Astrocyte of the cerebellum (primary cell): ENCODE data around the gene SHFL.

Source experiments
- DNase-seq: peaks from one replicate; pipeline ENCODE4 v3.0.0-alpha.2; 2011; ENCODE audit warnings: low read depth
- H3K4me3 ChIP-seq: 2 replicates; pipeline ENCODE4 v1.5.1; 2011; ENCODE audit warnings: mild to moderate bottlenecking, low read depth, low read length, moderate library complexity
- in situ Hi-C: cut with HindIII; loops from 2 replicates; pipeline ENCODE4 v1.10.0; 2017; ENCODE audit warnings: low sequenced_read_pairs
- TF ChIP-seq, protein P1 (sequence below): IDR thresholded peaks from 2 replicates; pipeline ENCODE4 v1.5.1; 2012; ENCODE audit warnings: low read length, low read depth, moderate library complexity, mild to moderate bottlenecking; ENCODE audit errors: missing control alignments

The SHFL gene

GRCh38 chr19:10070730-10071446 is 15.2 kb upstream of the SHFL start:
- in situ Hi-C loops = no loop called here
- no peak for DNase-seq
- TF ChIP-seq, protein P1, sequence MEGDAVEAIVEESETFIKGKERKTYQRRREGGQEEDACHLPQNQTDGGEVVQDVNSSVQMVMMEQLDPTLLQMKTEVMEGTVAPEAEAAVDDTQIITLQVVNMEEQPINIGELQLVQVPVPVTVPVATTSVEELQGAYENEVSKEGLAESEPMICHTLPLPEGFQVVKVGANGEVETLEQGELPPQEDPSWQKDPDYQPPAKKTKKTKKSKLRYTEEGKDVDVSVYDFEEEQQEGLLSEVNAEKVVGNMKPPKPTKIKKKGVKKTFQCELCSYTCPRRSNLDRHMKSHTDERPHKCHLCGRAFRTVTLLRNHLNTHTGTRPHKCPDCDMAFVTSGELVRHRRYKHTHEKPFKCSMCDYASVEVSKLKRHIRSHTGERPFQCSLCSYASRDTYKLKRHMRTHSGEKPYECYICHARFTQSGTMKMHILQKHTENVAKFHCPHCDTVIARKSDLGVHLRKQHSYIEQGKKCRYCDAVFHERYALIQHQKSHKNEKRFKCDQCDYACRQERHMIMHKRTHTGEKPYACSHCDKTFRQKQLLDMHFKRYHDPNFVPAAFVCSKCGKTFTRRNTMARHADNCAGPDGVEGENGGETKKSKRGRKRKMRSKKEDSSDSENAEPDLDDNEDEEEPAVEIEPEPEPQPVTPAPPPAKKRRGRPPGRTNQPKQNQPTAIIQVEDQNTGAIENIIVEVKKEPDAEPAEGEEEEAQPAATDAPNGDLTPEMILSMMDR = no peak
- no peak overlapping the region for H3K4me3 ChIP-seq

GRCh38 chr19:10074153-10074552 is 12.0 kb upstream of the SHFL start:
- in situ Hi-C loops = no loop called here
- no peak overlapping the region for H3K4me3 ChIP-seq
- DNase-seq = no peak
- TF ChIP-seq, protein P1 = peak; percentile 18

- no peak for DNase-seq
- TF ChIP-seq, protein P1 = no peak
- H3K4me3 ChIP-seq = no peak overlapping the region
- in situ Hi-C loops = no loop called here
Observed at GRCh38 chr19:10076535-10076934, 9.6 kb upstream of the SHFL start.

- in situ Hi-C loops = no loop called here
- no peak for DNase-seq
- TF ChIP-seq, protein P1 = no peak
- no peak overlapping the region for H3K4me3 ChIP-seq
Observed at GRCh38 chr19:10078329-10078728, 7.8 kb upstream of the SHFL start.

- H3K4me3 ChIP-seq = no peak overlapping the region
- in situ Hi-C loops = no loop called here
- TF ChIP-seq, protein P1 = no peak
- DNase-seq = no peak
Observed at GRCh38 chr19:10079031-10079453, 7.1 kb upstream of the SHFL start.

DNA sequence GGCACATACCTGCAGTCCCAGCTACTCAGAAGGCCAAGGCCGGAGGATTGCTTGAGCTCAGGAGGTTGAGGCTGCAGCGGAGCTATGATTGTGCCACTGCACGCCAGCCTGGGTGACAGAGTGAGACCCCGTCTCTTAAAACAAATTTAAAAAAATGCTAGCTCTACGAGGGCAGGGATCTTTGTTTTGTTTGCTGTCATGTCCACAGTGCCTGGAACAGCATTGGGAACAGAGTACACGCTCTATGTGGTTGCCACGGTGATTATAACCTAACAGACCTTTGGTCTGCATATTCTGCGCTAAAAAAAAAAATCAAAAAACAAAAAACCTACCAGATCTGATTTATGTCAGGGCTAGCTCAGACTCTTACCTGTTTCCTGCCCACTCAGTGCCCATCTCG is 2.2 kb upstream of the SHFL start:
- no peak for DNase-seq
- TF ChIP-seq, protein P1 = no peak
- in situ Hi-C loops = no loop called here
- no peak overlapping the region for H3K4me3 ChIP-seq
